Measurements from ENCODE around the gene ZBTB45.
A peak's percentile ranks its signal among the peaks of the same experiment; 100 is the strongest.

Gene ZBTB45

DNA sequence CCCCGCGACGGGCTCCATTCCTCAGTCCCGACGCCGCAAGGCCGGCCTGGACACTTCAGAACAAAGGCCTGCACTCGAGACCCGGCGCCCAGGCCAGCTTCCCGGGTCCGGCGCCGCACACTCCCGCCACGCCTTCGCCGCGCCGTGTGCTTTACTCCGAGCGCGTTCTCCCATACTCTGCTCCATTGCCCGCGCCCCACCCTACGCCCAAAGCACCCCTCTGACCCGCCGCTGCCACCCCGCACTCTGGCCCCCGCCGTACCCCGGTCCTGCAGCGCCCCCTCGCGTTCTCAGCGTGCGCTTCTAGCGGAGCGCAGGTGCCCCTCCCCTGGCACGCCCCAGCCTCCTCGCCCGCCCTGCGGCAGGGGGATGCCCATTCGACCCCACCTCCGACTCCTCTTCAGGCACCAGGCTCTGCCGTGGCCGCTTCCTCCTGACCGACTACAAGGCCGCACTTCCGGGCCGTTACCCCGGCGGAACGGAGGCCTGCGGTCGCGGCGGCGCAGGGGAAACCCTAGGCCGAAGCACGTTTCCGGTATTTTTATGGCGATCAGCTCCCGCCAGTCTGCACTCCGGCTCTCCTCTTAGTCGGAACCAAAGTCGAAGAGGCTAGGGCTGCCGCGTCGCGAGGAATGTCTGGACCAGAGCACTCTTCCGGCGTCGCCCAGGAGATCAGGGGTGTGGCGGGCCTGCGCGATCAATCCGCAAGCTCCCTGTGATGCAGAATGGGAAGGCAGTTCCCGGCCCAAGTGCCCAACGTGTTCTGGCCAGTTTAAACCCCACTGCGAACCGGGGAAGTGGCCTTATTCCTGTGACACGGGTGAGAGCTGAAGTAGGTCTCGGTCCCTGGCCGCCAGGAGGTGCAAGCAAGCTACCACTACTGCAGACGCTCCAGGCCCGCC, at the start of gene ZBTB45:
Gene ZBTB45, minus strand, starts transcription at position 456 of the 902 bp plus-strand sequence. CDS start 2,137 bp downstream, outside the sequence.
- DNase-seq = peak; percentile 97
- TF ChIP-seq POLR2A (IDR thresholded peaks at IDR 0.05; ENCODE audit: low read length) (peak; percentile 83), GATA1 (IDR thresholded peaks at IDR 0.05; ENCODE audit: low read depth, low read length) (no peak)

DNA sequence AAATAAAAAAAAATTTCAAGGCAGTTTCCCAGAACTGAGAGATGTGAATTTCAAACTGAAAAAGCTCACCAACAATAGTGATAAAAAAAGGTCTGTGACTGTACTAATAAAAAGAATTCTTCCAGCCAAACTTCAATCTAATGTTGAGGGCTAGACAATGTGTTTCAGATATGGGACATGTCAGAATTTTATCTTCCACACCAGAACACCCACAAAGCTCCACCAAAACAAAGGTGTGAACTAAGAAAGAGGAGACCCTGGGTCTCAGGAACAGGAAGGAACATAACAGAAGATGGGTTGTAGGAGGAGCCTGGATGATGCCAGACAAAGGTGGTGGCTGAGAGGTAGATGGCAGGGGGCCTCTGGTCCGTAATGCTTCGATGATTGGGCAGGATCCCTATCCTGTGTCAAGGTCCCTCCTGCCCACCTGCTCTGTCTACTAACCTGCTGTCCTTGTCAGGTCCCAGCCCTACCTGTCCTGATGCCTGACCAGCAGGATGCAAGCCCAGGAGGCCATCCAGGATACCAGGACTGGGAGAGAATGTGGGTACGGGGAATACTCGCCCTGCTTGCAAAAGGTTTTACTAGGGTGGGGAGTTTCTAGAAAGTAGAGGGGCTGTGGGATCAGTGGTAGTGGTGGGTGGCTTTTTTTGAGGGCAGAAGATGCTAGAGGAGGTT, 49.0 kb upstream of the ZBTB45 start:
- no peak for DNase-seq
- TF ChIP-seq POLR2A (IDR thresholded peaks at IDR 0.05; ENCODE audit: low read length) (no peak), GATA1 (IDR thresholded peaks at IDR 0.05; ENCODE audit: low read depth, low read length) (no peak)

DNA sequence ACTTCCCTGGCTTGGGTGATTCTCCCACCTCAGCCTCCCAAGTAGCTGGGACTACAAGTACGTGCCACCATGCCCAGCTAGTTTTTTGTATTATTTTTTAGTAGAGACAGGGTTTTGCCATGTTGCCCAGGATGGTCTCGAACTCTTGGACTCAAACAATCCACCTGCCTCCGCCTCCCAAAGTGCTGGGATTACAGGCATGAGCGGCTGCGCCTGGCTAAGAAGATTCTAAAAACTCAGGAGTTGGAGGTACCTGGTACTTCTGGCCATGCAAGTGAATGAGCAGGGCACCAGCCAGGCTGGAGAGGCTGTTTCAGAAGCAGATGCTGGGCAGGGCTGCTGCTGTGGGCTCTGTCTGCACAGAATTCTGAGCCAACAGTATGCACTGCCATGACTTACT, 47.4 kb upstream of the ZBTB45 start:
- DNase-seq = no peak

DNA sequence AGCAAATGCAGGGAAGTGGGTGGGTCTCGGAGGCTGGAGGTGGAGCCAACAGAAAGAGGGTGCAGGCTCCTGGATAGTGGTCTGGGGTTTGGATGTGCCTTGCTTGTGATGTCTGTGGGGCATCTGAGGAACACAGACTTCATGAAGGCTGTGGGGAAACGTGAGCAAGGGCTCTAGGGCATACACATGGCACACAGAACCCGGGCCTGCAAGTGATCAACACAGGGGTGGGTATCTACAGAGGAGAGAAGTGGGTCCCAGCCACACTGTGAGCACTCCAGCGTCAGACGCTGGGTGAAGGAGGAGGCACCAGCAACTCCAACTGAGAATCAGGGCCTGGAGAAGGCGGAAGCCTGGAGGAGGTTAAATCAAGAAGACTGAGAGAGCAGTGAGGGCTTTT, 44.2 kb upstream of the ZBTB45 start:
- no peak for TF ChIP-seq POLR2A (IDR thresholded peaks at IDR 0.05; ENCODE audit: low read length)
- TF ChIP-seq GATA1 (IDR thresholded peaks at IDR 0.05; ENCODE audit: low read depth, low read length) = no peak
- DNase-seq = no peak

More for the DNA sequence above, 47.4 kb upstream of the ZBTB45 start:
- no peak for TF ChIP-seq GATA1 (IDR thresholded peaks at IDR 0.05; ENCODE audit: low read depth, low read length)
- TF ChIP-seq POLR2A (IDR thresholded peaks at IDR 0.05; ENCODE audit: low read length) = no peak

DNA sequence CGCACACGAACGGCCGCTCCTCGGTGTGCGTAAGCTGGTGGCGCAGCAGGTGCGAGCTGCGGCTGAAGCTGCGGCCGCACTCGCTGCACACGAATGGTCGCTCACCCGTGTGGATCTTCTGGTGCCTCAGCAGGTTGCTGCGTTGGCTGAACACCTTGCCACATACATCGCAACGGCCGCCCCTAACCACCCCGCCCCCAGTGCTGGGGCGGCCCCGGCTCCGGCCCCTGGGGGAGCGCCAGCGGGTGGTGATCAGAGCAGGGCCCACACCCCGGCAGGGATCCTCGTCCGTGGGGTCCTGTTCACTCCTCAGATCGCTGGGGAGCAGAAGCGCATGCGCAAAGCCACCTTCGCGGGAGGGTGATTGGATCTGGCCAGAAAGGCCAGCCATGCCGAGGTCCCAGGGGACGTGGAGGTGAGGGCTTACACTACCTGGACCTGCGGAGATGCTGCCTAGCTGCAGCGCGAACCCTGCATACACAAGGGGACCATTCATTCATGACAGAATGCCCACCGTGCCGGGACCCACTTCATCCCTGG, 43.5 kb upstream of the ZBTB45 start:
- no peak for TF ChIP-seq GATA1 (IDR thresholded peaks at IDR 0.05; ENCODE audit: low read depth, low read length)
- TF ChIP-seq POLR2A (IDR thresholded peaks at IDR 0.05; ENCODE audit: low read length) = no peak
- DNase-seq = no peak

DNA sequence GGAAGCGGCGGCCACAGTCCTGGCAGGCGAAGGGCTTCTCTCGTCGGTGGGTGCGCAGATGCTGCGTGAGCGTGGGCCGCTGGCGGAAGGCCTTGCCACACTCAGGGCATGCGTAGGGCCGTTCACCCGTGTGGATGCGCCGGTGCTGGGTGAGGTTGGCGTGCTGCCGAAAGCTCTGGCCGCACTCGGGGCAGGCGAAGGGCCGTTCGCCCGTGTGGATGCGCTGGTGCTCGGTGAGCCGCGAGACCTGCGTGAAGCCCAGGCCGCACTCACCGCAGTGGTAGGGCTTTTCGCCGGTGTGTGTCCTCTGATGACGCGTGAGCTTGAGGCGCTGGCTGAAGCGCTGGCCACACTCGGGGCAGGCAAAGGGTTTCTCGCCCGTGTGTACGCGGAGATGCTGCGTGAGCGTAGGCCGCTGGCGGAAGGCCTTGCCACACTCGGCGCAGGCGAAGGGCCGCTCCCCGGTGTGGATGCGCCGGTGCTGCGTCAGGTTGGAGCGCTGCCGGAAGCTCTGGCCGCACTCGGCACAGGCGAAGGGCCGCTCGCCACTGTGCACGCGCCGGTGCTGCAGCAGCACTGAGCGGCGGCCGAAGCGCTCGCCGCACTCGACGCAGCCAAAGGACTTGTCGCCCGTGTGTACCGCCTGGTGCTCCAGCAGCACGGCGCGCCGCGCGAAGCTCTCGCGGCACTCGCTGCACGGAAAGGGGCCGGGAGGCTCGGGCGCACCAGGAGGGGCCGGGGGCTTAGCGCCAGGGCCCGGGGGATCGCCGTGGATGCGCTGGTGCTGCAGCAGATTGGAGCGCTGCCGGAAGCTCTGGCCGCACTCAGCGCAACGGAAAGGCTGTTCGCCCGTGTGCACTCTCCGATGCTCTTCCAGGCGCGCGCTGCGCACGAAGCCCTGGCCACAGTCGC, 42.8 kb upstream of the ZBTB45 start:
- DNase-seq = no peak
- TF ChIP-seq POLR2A (IDR thresholded peaks at IDR 0.05; ENCODE audit: low read length) (peak; percentile 52), GATA1 (IDR thresholded peaks at IDR 0.05; ENCODE audit: low read depth, low read length) (no peak)

DNA sequence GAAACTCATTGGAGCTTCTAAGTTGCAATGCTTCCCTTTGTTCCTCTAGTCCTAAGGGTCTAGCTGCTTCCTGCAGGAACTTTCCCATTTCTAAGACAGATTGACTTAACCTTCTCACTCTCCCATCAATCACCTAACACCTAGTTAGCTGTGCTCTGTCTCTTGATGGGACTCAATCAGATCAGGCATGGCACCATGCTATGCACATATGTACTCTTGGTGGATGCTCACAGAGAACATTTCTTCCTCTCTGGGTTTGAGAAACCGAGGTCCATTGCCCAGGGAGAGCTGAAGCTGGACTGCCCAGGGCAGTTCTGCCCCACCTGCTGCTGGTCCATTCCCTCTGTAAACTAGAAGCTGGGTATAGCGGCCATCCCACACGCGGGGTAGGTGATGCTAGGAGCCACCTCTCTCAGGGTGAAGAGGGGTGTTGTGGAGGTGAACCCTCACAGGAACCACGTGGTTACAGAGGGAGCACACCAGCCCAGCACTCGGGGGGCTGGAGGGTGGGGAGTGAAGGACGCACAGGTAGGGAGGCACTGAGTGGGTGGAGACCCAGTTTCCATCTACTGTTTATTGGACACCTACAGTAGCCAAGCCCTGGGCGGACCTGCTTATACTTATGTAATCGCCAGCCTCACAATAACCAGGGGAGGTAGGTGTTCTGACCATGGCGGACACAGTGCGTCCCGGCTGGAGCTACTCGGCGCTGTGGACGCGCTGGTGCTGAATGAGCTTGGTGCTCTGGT, 41.9 kb upstream of the ZBTB45 start:
- TF ChIP-seq POLR2A (IDR thresholded peaks at IDR 0.05; ENCODE audit: low read length) = no peak
- no peak for TF ChIP-seq GATA1 (IDR thresholded peaks at IDR 0.05; ENCODE audit: low read depth, low read length)

DNA sequence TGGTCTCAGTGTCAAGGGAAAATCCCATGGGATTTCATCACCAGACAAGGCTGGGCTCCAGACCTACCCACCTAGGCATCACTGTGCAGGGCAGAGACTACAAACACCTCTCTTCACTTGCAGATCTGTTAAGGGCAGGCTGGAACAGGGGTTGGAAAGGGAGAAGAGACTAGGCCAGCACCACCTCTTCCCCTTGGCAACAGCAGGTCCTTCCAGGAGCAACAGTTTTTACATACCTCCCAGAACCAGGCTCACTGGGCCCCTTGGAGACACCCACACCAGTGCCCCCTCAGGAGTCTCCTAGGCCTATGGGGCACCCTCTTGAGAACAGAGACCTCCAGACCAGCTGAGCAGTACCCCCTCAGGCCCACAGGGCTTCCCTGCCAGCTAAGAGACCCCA, 41.3 kb upstream of the ZBTB45 start:
- TF ChIP-seq POLR2A (IDR thresholded peaks at IDR 0.05; ENCODE audit: low read length) (no peak), GATA1 (IDR thresholded peaks at IDR 0.05; ENCODE audit: low read depth, low read length) (no peak)
- no peak for DNase-seq

More for the DNA sequence above, 41.9 kb upstream of the ZBTB45 start:
- no peak for DNase-seq

DNA sequence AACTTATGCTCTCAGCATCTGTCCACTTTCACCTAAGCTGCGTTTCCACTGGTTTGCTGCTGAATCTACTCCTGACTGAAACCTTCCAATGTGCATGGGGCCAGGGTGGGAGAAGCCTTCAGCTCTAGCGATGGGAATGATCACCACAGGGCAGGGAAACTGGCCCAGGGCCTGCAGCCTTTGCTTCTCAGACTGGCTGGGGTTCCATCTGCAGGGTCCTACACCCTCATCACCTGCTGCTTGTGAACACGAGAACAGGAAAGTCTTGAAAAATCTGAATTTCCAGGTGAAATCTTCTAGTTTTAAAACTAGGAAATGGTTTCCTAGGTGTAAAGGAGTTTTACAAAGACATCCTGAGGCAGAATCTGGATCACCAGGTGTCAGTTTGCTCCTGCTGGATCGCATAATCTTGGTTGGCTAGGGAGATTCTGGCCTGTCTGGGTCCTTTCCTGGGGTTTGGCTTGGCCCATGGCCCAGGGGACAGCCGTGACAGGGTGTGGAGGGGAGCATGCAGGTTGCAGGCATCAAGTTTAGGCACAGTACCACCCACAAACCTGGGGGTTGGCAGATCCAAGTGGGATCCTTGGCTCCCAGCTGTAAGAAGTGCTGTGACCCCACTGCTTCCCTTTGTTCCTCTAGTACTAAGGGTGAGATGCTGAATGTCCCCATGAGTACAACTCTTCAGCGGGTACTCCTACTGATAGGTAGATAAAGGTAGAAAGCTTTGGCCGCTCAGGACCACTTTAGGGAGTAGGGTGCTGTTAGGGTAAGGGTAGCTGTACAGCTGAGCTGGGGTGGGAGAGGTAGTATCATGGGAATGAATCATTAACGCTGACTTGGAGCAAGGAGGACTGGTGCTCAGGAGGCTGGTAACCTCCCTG, 40.6 kb upstream of the ZBTB45 start:
- TF ChIP-seq POLR2A (IDR thresholded peaks at IDR 0.05; ENCODE audit: low read length) (no peak), GATA1 (IDR thresholded peaks at IDR 0.05; ENCODE audit: low read depth, low read length) (no peak)

DNA sequence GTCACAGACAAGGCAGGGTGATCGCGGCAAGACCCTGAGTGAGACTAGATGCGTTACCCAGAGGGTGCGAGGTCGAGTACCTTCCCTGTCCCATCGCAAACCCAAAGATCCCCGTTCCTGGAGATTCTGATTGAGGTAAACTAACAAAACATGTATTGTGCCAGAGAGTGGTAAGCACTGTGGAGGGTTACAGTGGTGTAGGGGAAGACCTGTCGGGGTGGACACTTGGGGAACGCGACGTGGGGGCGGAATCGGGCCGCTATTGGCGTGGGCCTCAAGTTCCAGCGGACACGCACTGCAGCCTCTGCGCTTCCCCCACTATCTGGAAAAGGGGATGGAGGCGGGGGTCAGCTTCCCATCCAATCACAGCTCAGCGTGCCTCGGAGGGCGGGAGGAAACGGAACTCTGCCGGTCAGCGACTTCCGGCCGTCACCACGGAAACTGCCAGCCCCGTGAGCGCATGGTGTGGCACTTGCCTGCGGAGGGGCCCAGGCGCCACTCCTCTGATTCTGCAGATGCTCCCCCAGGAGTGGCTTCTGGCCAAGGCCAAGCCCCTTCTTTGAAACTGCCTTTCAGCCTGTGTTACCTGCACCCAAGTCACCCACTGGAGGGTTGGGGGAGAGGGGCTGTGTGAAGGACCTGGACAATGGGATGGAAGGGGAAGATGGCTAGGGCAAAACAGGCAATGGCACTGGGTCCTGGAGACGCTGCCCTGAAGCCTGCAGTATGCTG, 39.8 kb upstream of the ZBTB45 start:
- no peak for DNase-seq
- TF ChIP-seq GATA1 (IDR thresholded peaks at IDR 0.05; ENCODE audit: low read depth, low read length) (no peak), POLR2A (IDR thresholded peaks at IDR 0.05; ENCODE audit: low read length) (peak; percentile 87)

More for the DNA sequence above, 40.6 kb upstream of the ZBTB45 start:
- no peak for DNase-seq

DNA sequence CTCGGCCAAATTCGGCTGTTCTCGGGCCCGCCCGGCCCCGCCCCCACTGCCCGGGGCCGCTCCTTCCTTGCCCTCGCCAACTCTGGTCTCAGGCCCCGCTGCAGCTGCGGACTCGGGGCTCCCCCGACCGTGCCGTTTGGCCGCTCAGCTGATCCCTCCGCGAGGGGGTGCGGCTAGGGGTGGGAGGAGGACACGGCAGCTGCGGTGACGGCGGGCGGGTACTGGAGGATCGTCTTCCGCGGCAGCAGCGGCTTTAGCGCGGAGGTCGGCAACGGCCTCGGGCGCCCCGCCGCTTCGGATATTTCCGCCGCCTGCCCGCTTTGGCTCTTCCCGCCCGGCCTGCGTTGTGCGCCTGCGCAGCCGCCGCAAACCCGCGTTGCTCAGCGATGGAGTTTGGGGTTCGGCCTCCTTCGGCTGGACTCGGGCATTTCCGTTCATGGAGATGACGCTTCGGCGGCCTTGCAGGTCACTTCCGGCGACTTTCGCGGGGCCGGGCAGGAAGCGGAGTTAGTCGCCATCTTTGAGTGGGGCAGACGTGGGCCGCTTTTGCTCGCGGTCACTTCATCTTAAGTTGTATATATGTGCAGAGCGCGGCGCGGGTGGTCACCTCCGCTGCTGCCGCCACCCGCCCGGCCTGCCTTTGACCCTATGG, 39.1 kb upstream of the ZBTB45 start:
- TF ChIP-seq POLR2A (IDR thresholded peaks at IDR 0.05; ENCODE audit: low read length) (no peak), GATA1 (IDR thresholded peaks at IDR 0.05; ENCODE audit: low read depth, low read length) (no peak)

More for the DNA sequence above, 39.1 kb upstream of the ZBTB45 start:
- no peak for DNase-seq
